Spinal cord (tissue), 10 donors: Measurements from ENCODE around the gene RNF38. TPM values are rescaled to one million over a fixed set of nuclear protein-coding genes. Genes with fewer than 3 reads are reported as not detected.

Experiments
- DNase-seq, 6 donors: peaks; one replicate each; pipeline versions ENCODE4 v3.0.0 to v3.0.0-alpha.2; 2013 to 2015; ENCODE audit warnings: low spot score in 6 of 6, low read depth in 4 of 6
- H3K27ac ChIP-seq: one replicate; pipeline ENCODE4 v1.5.1; 2013; ENCODE audit warnings: low read depth, low read length, control low read depth
- H3K27me3 ChIP-seq: one replicate; pipeline ENCODE4 v1.6.1; 2013; ENCODE audit warnings: low read length; ENCODE audit not compliant: control insufficient read depth, insufficient read depth
- H3K36me3 ChIP-seq: one replicate; pipeline ENCODE4 v1.6.1; 2013; ENCODE audit warnings: low read length; ENCODE audit not compliant: control insufficient read depth, insufficient read depth
- H3K4me1 ChIP-seq: one replicate; pipeline ENCODE4 v1.6.1; 2013; ENCODE audit warnings: low read length; ENCODE audit not compliant: control insufficient read depth, insufficient read depth
- H3K4me3 ChIP-seq: one replicate; pipeline ENCODE4 v1.5.1; 2013; ENCODE audit warnings: low read depth, low read length, control low read depth
- H3K9me3 ChIP-seq: one replicate; pipeline ENCODE4 v1.6.1; 2013; ENCODE audit warnings: low read length; ENCODE audit not compliant: control insufficient read depth, insufficient read depth
- WGBS: methylation state at CpG from one replicate; pipeline ENCODE4 v1.1.5; 2013; ENCODE audit warnings: missing lambda C conversion rate; ENCODE audit not compliant: insufficient coverage; 5-methylcytosine and 5-hydroxymethylcytosine counted together
- polyA plus RNA-seq, 2 donors: library from polyadenylated mRNA; unstranded; fragments of 120-200 nt; gene quantifications; one replicate each; pipeline ENCODE4 v1.2.1, GENCODE V29; 2013; ENCODE audit not compliant: insufficient read length in 2 of 2
- total RNA-seq, 2 donors: library from RNA; depleted of rRNA in 1 of 2; stranded (reverse); fragments of 120-200 nt in 1 of 2; fragments of >200 nt in 1 of 2; gene quantifications; one replicate each; pipeline versions ENCODE4 v1.2.3 to v1.2.4, GENCODE V29; 2013 to 2014
- donor health status: healthy.

RNF38 gene
- total and polyA plus RNA-seq, 4 donors: 23.0 to 46.9 (median 36.9) TPM

DNA sequence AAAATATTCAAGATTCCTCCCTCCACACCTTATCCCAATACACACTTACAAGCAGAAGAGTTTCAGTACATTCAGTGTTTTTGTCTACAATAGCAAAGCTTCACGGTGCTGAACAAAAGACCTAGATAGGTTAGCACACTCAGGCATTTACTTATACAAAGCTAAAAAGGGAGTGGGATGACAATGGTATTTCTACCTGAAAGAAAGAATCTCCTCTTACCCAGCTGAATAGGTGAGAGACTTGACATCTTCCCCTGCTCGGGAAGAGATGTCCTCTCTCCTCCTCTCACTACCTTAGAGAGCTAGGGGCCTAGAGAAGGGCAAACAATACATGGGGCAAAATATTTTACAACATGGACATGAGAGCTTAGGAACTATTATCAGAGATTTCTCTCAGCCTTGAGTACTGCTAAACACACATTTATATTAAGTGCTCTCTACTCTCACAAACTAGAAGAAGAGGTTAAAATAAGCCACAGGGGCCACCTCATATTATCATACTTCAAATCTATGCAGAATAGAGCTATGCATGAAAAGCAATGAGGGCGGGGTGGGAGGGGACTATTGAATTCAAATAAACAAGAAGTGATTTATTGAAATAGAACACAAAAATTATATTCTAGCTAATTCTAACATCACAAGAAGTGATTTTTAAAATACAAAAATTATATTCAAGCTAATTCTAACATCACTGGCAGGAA lies 38.6 kb upstream of the RNF38 start:
- H3K4me1 ChIP-seq: no peaks in the 10 kb centered on the region
- H3K27me3 ChIP-seq: no peaks in the 10 kb centered on the region
- no peak overlapping the region for H3K27ac ChIP-seq
- no peak for DNase-seq
- no peaks in the 10 kb centered on the region for H3K36me3 ChIP-seq
- no peak overlapping the region for H3K4me3 ChIP-seq
- no CpG with 5 or more reads among the region's 3 CpGs for WGBS
- H3K9me3 ChIP-seq: no peaks in the 10 kb centered on the region

DNA sequence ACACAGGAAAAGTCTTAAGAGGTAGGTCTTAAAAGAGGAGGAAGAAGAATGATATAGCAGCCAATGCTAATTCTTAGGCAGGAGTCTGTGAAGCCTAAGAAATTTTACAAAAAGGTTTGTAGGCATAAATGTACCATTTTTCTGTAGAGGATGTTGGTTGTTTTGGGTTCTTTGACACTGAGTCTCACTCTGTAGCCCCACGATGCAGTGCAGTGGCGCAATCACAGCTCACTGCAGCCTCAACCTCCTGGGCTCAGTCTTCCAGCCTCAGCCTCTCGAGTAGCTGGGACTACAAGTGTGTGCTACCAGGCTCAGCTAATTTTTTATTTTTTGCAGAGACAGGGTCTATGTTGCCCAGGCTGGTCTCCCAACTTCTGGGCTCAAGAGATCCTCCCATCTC lies 37.7 kb upstream of the RNF38 start:
- Histone ChIP-seq H3K36me3 (no peaks in the 10 kb centered on the region), H3K27me3 (no peaks in the 10 kb centered on the region), H3K9me3 (no peaks in the 10 kb centered on the region), H3K4me3 (no peak overlapping the region), H3K27ac (no peak overlapping the region), H3K4me1 (no peaks in the 10 kb centered on the region)
- WGBS: 90% methylated on average over 2 of the region's 3 CpGs
- no peak for DNase-seq

DNA sequence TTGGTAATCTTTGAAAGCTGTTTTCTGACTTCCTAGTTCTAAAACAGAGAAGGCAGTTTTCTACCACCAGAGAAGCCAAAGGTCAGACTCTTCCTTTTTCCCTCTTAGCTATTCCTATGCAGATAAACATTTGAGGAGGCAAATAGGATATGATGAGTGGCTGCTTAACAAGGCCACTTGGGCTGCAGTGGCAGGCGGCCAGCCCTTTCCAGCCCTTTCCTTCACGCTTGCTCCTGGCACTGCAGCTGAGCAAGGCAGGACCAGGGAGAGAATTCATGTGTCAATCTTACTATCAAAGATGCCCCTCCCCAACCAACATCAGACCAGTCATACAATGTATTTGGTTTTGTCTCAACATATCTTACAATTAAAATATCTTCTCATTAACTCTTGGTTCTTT lies 36.8 kb upstream of the RNF38 start:
- H3K4me3 ChIP-seq: no peak overlapping the region
- DNase-seq: peak in 2 of 6 donors; percentile 28 to 54
- no peaks in the 10 kb centered on the region for H3K9me3 ChIP-seq
- H3K36me3 ChIP-seq: no peaks in the 10 kb centered on the region
- no peaks in the 10 kb centered on the region for H3K27me3 ChIP-seq
- WGBS: no CpG with 5 or more reads among the region's 2 CpGs
- H3K4me1 ChIP-seq: no peaks in the 10 kb centered on the region
- no peak overlapping the region for H3K27ac ChIP-seq

DNA sequence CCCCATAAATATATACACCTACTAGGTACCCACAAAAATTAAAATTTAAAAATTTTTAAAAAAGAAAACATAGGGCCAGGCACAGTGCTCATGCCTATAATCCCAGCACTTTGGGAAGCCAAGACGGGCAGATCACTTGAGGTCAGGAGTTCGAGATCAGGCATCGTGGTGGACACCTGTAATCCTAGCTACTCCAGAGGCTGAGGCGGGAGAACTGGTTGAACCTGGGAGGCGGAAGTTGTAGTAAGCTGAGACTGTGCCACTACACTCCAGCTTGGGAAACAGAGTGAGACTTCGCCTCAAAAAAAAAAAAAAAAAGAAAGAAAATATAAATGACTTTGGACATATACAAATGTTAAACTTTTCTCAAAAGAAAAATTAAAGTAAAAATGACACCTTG lies 33.3 kb upstream of the RNF38 start:
- 94% methylated on average over 3 of the region's 6 CpGs for WGBS
- no peak for DNase-seq
- no peaks in the 10 kb centered on the region for H3K4me1 ChIP-seq
- no peaks in the 10 kb centered on the region for H3K9me3 ChIP-seq
- no peak overlapping the region for H3K4me3 ChIP-seq
- no peaks in the 10 kb centered on the region for H3K36me3 ChIP-seq
- H3K27ac ChIP-seq: no peak overlapping the region
- H3K27me3 ChIP-seq: no peaks in the 10 kb centered on the region

DNA sequence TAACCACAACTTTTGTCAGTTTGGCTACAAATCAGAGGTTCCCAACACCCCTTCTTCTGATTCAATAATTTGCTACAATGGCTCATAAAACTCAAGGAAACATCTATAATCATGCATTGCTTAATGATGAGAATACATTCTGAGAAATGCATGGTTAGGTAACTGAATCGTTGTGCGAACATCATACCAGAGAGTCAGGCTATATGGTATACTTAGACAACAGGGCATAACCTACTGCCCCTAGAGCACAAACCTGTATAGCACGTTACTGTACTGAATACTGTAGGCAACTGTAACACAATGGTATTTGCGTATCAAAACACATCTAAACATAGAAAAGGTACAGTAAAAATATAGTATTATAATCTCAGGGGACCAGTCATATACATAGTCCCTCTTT lies 31.0 kb upstream of the RNF38 start:
- Histone ChIP-seq H3K4me3 (no peak overlapping the region), H3K9me3 (no peaks in the 10 kb centered on the region), H3K4me1 (no peaks in the 10 kb centered on the region), H3K27me3 (no peaks in the 10 kb centered on the region), H3K27ac (no peak overlapping the region), H3K36me3 (no peaks in the 10 kb centered on the region)
- DNase-seq: no peak
- no CpG with 5 or more reads among the region's 4 CpGs for WGBS

DNA sequence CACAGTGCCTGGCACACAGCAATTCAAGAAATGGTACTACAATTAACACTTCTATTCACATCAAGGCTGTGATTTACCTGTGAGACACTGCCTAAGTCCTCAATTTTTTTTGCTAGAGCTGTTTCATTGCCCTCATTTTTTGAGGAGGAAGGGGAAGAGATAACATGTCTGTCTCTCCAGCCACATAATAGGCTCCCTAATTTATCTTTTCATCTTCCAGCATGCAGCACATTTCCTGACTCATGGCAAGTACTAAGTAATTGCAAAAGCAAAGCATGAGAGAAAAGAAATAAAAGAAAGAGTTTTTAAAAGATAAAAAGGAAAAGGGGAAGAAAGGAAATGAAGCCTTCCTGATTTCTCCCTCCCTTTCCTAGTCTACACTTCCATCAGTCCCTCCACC lies 26.9 kb upstream of the RNF38 start:
- peaks cover 2% of the 10 kb centered on the region for H3K36me3 ChIP-seq
- no peaks in the 10 kb centered on the region for H3K9me3 ChIP-seq
- DNase-seq: no peak
- H3K27me3 ChIP-seq: no peaks in the 10 kb centered on the region
- H3K27ac ChIP-seq: no peak overlapping the region
- no peak overlapping the region for H3K4me3 ChIP-seq
- no peaks in the 10 kb centered on the region for H3K4me1 ChIP-seq

DNA sequence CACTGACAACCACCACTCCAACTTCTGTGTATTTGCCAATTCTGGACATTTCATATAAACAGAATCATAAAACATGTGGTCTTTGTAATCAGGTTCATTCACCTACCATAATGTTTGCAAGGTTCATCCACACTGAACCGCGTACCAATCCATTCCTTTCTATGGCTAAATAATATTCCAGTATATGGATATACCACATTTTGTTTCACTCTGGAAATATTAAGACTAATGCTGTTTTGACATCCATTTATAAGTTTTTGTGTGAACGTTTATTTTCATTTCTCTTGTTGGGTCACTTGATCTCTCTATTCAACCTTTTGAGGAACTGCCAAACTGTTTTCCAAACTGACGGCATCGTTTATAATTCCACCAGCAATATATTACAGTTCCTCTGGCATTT lies 26.3 kb upstream of the RNF38 start:
- WGBS: no CpG with 5 or more reads among the region's 5 CpGs
- no peaks in the 10 kb centered on the region for H3K27me3 ChIP-seq
- H3K4me1 ChIP-seq: no peaks in the 10 kb centered on the region
- no peak overlapping the region for H3K4me3 ChIP-seq
- no peak for DNase-seq
- no peak overlapping the region for H3K27ac ChIP-seq
- H3K9me3 ChIP-seq: no peaks in the 10 kb centered on the region
- H3K36me3 ChIP-seq: peaks cover 3% of the 10 kb centered on the region

DNA sequence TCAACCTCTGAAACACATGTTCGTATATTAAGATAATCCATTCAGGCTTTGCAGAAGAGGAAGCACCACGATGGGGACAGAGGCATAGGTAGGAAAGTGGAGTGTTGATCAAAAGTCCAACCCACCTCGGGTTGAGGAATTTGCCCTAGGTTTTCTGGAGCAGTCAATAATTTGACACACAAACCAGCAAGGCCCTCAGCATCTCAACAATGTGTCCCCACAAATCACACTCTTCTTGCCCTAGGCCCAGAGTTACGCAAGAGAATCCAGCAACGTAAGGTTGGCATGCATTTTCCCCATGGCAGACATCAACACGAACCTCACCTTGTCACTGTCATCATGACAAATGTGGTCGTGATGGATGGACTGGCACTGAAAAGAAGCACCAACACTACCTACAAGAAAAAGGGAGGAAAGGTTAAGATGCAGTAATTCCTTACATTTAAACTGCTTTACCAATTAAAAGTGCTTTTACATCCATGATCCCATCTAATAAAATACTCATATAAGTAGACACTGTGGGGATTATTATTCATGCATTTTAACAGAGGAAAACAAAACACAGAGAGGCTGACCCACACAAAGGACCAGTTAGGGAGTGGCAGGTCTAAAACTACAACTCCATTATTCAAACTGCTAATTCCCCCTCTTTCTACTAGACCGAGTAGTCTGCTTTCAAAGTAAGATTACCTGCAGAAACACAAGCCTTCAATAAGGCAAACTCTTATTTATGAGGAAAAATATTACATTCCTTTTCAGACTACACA lies 24.4 kb upstream of the RNF38 start:
- DNase-seq: no peak
- Histone ChIP-seq H3K4me1 (peaks cover 9% of the 10 kb centered on the region), H3K27ac (no peak overlapping the region), H3K27me3 (no peaks in the 10 kb centered on the region), H3K4me3 (no peak overlapping the region), H3K36me3 (peaks cover 3% of the 10 kb centered on the region), H3K9me3 (no peaks in the 10 kb centered on the region)
- WGBS: 69% methylated on average over 4 of the region's 8 CpGs

DNA sequence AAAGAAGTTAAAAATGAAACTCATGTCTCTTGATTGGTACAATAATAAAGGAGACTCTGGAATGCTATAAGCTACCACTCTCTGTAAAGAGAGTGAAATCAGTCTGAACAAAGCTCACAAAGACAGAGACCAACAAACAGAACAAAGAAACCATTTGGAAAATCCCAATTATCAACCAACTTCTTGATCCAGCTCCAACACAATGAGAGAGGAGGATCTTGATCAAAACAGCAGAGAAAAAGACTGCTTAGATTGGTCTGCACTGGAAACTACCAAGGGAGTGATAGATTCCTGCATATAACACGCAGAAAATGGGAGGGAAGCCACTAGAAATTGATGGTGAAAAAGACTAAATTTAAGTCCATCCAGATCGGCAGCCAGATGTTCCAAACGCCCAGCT lies 23.1 kb upstream of the RNF38 start:
- H3K4me1 ChIP-seq: peaks cover 10% of the 10 kb centered on the region
- H3K36me3 ChIP-seq: peaks cover 3% of the 10 kb centered on the region
- DNase-seq: peak in 1 of 6 donors; percentile 53
- H3K4me3 ChIP-seq: no peak overlapping the region
- WGBS: no CpG with 5 or more reads among the region's 3 CpGs
- no peaks in the 10 kb centered on the region for H3K9me3 ChIP-seq
- no peaks in the 10 kb centered on the region for H3K27me3 ChIP-seq
- H3K27ac ChIP-seq: no peak overlapping the region

DNA sequence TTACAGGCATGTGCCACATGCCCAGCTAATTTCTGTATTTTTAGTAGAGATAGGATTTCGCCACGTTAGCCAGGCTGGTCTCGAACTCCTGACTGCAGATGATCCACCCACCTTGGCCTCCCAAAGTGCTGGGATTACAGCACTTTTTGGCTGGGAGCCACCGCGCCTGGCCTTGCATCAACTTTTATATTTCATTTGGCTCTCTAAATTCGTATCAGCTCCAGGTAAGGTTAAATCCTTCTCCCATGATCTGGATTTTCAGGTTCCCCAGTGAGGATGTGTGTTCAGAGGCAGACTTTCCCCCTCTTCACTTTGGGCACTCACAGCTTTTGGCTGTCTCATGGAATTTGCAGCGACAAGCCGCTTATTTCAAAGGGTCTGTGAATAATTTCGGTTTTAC lies 16.8 kb upstream of the RNF38 start:
- Histone ChIP-seq H3K9me3 (no peaks in the 10 kb centered on the region), H3K4me1 (peaks cover 10% of the 10 kb centered on the region), H3K4me3 (no peak overlapping the region), H3K36me3 (peaks cover under 1% of the 10 kb centered on the region), H3K27me3 (no peaks in the 10 kb centered on the region), H3K27ac (no peak overlapping the region)
- 80% methylated on average over 7 of the region's 9 CpGs for WGBS
- DNase-seq: no peak
